Germinal center (tissue), 1 donor: ENCODE data around the gene DHX34.

Source experiments
- DNase-seq: peaks from one replicate; pipeline ENCODE4 v3.0.0; 2012; ENCODE audit warnings: mixed read lengths, low spot score

The DHX34 gene

DNA sequence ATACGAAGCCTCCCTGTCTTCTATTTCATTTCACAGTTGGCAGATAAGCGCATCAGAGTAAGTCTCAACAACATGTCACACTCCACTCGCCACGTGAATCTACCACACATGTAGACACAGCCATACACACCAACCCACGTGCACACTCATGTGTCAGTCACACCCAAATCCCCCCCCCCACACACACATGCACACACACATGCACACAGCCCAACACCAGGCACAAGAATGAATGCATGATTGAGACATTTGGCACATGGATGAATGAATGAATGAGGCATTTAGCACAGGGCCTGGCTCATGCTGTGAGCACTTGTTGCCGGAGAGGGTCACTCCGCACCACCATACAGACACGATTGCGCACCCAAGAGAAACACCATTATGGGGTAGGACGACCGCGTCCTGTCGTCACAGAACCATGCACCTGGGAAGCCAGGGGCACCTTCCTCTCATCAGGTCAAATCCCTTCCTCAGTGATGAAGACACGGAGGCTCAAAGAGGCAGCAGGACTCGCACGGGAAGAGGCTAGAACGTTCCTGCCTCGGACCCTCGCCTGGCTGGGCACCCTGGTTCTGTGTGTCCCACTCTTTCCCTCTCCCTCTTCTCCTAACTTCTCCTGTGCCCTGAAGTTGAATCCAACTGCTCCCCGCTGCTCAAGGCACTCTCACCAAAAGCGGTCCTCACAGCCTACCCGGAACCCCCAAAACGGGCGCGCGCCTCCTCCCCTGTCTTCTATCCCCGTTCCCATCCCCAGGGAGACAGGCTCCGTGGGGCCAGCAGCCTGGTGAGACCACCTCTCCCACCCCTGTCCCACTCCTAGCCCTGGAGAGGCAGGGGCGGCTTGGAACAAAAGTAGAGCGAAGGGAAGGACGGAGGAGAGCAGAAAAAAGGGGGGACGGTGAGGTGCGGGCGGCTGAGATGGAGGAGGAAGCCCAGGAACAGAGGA, 68.9 kb downstream of the DHX34 start:
- no peak for DNase-seq

DNA sequence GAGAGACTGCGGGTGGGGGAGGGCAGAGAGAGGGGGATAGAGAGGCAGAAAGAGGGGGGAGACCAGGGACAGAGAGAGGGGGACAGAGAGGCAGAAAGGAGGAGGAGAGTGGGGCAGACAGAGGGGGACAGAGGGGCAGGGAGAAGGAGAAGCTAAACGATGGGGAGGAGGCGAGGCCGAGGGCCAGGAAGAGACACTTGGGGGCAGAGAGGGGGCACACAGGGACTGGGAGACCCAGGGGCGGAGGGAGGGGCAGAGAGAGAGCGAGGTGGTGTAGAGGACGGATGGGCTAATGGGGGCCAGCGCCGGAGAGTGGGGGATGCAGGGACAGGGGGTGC, 69.5 kb downstream of the DHX34 start:
- DNase-seq = no peak

DNA sequence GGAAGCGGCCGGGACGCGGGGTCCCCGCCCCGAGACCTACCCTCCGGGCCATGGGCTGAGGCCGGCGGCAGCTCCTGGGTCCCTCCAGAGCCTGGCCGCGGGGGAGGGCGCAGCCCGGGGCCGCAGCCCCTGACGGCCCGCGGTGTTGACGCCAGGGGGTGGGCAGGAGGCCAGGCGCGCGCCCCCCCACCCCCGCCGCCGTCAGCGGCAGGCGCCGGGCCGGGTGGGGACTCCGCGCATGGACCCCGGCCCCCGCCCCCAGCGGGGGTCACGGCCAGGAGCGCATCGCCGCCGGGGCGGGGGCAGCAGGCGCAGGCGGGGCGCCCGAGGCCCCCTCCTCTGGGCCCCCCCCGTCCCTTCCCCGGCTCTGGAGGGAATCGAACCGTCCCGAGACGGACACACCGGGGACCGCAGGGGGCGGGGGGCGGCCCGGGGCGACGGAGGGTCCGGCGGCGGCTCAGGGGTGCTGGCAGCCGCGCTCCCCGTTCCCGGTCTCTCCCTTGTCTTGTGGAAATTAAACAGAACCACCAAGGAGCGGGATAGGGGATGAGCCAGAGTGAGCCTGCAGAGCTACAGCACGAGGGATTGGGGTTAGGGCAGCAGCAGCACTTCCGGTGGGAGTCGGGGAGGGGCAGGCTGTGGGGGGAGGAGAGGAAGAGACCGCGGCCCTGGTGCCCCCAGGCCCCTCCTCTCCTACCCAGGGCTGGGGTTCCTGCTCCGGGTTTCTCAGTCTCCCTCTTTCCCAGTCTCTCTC, 70.1 kb downstream of the DHX34 start, which contains the start of gene MEIS3:
MEIS3 (minus strand) TSS at position 498 of the 754 bp plus-strand sequence; CDS start at position 52, 446 bp downstream.
- no peak for DNase-seq

DNA sequence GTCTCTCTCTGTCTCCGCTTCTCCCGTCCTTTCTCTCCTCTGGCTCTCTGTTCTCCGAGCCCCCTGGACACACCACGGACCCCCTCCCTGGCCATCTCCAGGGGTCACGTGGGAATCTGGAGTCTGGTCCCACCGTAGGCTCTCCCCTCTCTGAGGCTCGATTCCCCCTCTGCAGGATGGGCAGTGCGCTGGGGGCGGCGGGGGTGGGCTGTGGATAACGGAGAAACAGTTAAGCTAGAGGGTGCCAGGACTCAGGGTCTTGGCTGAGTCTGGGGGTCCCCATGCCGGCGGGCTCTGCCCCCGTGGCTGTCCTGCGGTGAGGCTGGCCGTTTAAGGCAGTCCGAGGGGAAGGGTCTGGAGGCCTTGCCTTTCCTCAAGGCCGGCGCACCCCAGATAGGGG, 70.7 kb downstream of the DHX34 start:
- no peak for DNase-seq

DNA sequence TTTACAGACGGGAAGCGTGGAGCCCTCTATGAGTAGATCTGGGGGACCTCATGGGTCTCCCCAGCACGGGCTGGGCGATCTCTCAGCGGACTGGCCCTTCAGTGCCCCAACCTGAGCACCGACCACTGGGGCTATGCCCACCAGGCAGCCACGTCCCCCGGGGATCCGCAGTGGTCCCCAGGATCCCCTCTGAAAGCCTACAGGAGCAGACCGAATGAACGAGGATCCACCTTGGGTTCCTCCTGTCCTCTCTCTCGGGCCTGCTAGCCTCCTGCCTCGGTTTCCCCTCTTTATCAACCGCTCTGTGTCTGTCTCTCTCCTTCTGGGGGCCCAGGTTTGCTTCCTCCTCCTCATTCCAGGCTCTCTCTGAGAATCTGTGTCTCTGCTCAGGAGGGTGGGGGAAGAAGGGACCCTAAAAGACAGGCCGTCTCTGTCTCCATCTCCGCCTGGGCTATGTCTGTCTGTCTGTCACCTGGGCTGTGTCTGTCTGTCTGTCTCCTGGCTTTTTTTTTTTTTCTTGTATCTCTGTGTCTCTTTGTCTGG, 72.2 kb downstream of the DHX34 start:
- no peak for DNase-seq

DNA sequence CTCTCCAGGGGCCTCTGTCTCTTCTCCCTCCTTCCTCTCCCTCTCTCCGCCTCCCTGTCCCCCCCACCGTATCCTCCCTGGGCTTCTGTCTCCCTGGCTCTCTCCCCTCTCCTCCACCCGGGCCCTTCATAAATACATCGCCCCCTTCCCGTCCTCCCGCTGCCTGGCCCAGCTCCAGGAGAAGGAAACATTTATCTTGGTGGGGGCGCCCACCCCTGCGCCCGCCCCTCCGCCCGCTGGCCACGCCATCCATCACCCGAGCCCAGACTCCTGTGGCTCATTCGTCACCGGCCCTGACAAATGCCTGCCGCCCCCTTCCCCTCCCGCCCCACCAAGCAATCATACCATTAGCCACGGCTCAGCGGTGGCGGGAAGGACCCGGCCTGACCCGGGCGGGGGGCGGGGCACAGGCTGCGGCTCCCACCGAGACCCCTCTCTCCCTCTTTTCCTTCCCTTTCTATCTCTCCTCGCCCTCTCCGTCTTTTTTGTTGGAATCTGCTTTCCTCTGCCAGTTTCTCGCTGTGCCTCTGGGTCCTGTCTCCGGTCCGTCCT, 72.8 kb downstream of the DHX34 start:
- DNase-seq = no peak

DNA sequence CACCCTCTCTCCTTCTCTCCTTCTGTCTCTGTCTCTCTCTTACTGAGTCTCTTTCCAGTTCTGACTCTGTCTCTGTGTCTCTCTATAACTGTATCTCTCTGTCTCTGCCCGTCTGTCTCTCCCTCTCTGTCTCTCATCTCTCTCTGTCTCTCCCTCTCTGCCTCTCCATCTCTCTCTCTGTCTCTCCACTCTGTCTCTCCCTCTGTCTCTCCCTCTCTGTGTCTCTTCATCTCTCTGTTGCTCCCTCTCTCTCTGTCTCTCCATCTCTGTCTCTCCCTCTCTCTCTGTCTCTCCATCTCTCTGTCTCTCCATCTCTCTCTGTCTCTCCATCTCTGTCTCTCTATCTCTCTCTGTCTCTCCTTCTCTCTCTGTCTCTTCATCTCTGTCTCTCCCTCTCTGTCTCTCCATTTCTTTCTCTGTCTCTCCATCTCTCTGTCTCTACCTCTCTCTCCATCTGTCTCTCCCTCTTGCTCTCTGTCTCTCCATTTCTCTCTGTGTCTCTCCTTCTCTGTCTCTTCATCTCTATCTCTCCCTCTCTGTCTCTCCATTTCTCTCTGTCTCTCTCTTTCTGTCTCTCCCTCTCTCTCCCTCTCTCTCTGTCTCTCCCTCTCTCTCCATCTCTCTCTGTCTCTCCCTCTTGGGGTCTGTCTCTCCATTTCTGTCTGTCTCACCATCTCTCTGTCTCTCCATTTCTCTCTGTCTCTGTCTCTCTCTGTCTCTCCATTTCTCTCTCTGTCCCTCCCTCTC, 73.5 kb downstream of the DHX34 start:
- no peak for DNase-seq

DNA sequence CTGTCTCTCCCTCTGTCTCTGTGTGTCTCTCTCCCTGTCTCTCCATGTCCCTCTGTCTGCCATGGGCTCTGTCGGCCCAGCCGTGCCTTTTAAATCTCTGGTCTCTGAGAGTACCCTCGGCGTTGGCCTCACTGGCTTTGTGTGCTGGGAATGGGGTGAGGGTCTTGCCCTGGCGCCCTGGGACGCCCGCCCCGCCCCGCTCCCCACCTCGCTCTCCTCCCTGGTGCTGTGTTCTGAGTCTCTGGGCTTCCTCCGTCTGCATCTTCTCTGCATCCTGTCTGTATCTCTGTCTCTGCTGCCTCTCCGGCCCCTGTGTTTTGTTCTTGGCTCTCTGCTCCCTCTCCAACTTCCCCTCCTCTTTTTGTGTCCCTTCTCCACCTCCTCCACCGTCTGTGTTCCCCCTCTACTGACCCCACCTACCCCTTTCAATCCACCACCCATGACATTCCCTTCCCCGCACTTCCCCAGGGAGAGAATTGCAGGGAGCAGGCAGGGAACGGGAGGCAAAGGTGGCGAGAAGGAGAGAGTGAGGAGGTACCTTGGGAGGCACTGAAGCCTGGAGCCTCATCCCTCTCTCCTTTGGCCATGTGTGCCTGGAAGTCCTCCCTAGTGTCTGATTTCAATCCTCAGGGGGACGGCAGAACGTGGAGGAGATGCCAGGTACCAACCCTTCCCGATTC, 74.2 kb downstream of the DHX34 start:
- DNase-seq = no peak

DNA sequence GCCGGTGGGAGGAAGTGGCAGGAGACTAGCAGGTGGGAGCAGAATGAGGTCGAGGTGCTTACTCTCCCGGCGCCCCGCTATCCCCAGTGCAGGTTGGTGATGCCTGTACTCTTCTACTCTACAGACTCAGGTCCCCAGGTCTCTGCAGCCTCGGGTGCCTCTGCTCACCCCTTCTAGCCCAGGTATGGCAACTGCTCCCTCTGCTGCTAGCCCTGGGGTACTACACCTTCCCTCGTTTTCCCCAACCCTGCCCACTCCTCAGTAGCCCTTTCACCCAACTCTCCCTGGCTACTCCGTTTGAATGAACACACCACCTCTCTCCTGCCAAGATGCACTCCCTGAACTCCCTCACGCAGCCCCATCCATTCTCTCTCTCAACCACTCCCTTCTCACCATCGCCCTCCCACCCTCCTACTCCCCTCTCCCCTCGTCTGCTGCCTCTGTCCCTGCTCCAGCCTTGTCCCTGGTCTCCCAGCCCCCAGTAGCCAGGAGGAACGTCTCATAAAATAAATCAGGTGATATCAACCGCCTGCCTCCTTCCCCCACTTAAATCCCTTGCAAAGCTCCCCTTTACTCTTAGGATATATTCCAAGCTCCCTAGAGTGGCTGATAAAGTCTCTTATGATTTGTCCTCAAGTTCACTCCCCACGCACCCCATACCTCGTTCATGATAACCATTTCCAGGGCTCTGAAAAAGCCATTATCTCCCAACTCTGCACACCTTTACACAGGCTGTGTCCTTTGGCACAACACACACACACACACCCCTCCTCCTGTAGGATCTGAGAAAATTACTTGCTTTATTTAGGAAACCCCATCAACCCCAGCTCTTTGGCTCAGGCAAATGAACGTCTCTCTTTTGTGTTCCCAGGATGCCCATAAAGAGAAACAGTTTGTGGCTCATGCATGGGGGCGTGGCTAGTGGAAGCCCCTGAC, 78.4 kb downstream of the DHX34 start:
- DNase-seq = peak; percentile 82

DNA sequence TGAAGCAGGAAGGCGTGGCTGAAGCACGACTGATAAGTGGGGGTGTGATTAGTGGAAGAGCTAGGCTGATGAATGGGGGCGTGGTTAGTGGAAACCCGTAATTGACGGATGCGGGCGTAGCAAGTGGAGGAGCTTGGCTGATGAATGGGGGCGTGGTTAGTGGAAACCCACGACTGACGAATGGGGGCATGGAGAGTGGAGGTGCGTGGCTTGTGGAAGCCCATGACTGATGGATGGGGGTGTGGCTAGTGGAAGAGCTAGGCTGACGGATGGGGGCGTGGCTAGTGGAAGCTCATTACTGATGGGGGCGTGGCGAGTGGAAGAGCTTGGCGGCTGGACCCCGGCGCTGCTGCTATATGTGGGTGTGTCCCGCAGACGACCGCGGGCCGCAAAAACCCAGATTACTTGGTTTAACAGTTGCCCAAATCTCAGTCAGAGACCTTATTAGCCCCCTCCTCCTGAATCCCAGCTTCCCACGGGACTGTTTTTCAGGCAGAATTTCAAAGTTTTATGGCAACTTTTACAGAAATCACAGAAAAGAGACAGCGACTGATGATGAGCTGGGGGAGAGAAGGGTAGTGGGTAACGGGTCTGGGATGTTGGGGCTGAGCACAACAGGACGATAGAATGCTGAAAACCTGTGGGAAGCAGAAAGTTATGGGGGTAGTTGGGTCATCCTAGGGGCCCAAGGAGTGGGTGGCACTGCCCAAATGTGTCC, 79.2 kb downstream of the DHX34 start:
- DNase-seq = peak; percentile 91

DNA sequence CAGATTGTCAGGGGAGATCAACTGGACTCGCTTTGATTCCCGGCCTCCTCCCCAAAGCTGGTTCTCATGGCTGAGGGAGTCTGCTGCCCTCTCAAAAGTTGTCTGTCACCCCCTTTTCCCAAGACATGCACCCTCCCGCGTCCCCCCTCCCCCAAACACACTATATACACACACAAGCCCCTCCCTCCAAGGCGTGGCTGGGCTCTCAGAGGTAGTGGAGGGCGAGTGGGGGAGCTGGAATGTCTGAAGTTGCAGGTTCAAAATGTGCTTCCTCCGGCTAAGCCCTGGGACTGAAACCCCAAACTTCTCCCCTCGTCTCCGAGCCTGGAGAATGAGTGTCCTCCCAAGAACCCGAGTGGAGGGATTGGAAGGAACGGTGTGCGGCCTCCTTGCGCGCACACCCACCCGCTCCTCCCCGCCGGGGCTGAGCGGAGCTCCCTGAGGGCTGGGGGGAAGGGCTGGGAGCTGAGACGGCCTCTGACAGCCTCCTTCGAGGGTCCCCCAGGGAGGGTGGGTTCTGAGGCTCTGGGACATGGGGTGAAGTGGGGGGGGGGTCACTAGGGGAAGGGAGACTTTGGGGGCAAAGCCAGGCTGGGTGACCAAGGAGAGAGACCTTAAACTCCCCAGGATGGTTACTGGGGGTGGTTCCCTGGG, 80.2 kb downstream of the DHX34 start:
- DNase-seq = no peak

DNA sequence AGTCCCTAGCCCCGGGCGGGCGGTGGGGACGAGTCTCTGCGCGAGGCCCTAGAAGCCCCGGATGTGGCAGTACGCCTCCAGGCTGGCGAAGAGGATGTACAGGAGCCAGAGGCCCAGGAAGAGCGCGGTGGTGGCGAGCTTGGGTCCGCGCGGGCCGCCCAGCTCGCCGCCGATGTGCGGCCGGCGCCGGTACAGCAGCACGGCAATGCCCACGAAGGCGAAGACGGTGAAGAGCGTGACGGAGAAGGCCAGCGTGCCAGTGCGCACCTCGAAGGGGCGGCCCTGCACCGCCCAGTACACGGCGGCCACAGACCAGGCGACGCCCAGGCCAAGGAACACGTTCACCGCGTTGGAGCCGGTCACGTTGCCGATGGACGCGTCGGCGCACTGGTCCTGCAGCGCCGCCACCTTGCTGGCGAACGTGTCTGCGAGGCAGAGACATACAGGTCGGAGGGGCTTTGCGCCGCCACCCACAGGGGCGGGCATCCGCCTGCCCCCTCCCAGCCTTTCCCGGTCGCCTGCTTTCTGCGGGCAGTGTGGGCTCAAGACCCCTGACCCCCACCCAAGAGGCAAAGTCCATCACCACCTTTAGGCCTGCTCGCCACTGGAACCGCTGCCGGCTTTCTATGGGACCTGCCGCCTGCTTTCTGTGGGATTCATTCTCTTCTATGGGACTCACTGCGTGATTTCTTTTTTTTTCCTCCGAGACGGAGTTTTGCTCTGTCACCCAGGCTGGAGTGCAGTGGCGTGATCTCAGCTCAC, 81.1 kb downstream of the DHX34 start:
- DNase-seq = no peak

DNA sequence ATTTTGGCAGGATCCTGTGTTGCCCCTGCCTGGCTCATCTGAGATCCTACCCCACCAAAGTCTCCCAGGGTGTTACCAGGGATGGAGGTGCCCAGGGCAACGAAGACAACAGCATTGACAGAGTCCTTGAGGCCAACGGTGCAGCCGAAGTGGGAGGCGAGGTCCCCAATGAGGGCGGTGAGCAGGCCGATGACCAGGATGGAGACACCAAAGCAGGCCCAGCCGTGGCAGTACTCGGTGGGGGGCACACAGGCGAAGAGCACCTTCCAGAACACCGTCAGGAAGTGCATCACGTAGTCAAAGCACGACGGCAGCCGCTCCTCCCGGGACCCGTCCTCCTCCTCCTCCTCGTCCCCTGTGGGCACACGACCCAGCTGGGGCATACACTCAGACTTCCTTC, 83.0 kb downstream of the DHX34 start:
- no peak for DNase-seq
